NCI-H774 (cell line): ENCODE measurements around the gene DKK2.

Experiments used
- DNase-seq: peaks from one replicate; lab custom pipeline; 2025; lab: John Stamatoyannopoulos, UW

DKK2 gene, protein sequence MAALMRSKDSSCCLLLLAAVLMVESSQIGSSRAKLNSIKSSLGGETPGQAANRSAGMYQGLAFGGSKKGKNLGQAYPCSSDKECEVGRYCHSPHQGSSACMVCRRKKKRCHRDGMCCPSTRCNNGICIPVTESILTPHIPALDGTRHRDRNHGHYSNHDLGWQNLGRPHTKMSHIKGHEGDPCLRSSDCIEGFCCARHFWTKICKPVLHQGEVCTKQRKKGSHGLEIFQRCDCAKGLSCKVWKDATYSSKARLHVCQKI

DNA sequence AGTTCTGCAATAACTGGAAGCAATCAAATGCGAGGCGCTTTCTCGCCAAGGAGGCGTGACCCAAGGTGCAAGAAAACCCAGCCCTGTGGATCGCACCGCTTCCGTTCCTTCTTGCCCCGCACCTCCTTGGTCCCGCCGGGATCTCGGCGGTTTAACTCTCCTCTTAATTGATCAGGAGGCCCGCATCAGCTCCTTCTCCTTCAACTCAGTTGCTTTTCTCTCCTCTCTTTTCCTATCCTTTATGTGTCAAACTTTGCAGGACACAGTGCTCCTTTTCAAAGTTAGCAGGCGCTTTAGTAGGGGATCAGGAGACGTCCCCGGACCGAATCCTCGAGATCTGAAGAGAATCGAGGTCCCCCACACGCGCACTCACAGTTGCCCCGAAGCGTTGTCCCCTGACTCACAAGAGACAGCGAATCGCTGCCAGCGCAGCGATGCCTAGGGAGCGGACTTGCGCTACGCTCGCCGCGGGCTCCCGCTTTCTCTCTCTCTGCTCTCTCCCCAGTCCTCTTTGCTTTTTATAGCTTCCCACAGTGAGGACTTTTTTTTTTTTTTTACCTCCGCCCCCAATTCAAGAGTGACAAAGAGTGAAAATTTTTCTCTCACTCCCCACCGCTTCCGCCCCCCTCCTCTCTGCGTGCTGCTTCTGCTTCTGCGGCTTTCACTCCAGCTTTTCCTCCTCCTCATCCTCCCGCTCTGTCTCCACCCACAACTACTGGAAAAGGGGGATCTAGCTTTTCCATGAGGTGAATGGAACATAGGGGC, at the start of gene DKK2:
TSS of gene DKK2 (minus strand) at position 495 of the 765 bp plus-strand sequence. CDS start 722 bp downstream, outside the sequence.
- no peak for DNase-seq

DNA sequence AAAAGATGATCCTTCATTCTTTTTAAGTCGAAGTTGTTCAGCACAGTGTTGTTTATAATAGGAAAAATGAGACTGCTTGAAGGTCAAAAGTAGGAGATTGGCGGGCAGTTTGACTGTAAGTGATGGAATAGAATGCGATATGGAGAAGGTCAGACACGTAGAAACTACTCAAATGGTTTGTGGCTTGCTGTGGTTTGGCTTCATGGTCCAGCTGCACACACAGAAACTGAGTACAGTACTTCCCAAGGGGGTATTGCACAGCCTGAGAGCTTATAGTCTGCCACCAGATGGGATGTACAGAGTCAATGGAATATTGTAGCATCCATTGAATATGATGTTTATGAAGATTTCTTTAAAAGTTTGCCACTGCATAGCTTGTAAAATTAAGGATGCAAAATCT, 41.1 kb upstream of the DKK2 start:
- DNase-seq, result no peak

DNA sequence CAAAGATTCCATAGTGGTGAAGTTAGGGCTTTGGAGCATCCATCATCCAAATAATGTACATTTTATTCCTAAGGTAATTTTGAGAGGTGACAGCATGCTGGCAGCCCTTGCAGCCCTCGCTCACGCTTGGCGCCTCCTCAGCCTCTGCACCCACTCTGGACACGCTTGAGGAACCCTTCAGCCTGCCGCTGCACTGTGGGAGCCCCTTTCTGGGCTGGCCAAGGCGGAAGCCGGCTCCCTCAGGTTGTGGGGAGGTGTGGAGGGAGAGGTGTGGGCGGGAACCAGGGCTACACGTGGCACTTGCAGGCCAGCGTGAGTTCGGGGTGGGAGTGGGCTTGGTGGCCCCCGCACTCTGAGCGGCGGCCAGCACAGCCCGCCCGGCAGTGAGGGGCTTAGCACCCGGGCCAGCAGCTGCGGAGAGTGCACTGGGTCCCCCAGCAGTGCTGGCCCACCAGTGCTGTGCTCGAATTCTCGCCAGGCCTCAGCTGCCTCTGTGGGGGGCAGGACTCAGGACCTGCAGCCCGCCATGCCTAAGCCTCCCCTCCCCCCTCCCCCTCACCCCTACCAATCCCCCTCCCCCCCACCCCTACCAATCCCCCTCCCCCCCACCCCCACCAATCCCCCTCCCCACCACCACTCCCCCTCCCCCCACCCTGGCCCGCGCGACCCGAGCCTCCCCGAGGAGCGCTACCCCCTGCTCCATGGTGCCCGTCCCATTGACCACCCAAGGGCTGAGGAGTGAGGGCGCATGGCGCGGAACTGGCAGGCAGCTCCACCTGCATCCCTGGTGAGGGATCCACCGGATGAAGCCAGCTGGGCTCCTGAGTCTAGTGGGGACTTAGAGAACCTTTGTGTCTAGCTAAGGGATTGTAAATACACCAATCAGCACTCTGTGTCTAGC, 37.0 kb upstream of the DKK2 start:
- no peak for DNase-seq

DNA sequence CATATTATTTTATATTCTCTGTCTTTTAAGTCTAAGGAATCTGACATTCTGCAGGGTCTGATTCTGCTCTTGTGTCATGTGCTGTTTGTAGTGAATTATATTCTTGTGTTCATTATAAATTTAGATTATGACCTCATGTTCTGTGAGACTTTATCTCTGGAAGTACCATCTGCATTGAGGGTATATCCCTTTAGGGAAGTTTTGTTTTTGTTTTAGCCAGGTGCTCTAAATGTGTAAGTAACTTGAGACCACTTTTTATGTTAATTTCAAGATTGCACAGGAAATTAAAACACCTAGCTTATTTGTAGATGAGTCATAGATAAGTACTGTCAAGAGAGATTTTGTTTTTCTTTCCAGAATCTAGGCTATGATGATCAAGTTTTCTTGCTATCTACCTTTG, 35.0 kb upstream of the DKK2 start:
- no peak for DNase-seq

DNA sequence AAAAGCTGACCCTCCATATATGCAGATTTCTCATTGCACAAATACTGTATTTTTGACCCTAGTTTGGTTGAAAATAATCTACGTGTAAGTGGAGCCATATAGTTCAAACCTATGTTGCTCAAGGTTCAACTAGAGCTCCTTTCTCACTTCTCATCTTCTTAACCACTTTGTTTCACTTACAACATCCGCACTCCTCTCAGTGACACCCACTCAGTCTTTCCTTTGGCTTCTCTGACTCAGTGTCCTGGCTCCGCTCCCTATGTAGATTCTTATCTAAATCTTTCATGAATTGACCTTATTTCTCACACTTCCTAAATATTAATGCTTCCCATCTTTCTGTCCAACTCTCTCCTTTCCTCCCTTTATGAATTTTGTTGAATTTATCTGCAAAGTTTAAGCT, 32.9 kb upstream of the DKK2 start:
- no peak for DNase-seq

DNA sequence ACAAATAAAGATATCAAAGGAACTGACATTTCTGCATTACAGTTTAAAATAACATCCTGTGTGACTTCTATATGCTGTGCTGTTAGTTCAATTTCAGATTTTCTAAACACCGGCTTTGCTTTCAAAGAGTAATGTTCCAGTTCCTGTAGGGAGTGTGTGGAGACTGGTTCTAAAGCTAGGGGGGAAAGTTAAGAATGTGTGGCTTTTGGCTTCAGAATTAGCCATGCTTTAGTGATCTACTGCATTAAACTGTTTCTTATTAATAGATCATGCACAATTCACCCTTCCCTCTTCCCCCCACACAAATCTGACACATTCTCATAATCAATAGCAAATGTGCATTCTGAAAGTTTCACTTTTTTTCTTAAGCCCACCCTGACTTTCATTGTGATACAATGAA, 32.0 kb upstream of the DKK2 start:
- no peak for DNase-seq

DNA sequence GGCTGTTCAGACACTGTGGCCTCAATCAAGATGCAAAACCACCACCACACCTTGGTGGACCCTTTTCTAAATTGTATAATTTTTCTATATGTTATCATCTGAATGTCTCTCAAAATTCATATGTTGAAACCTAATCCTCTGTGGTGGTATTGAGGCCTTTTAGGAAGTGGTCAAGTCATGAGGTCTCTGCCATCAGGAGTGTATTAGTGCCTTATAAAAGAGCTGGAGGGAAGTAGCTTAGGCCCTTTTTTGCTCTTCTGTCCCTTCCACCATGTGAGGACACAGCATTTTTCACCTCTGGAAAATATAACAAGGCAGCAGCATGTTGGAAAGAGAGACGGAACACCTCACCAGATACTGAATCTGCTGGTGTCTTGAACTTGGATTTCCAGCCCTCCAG, 30.5 kb upstream of the DKK2 start:
- DNase-seq, result no peak

DNA sequence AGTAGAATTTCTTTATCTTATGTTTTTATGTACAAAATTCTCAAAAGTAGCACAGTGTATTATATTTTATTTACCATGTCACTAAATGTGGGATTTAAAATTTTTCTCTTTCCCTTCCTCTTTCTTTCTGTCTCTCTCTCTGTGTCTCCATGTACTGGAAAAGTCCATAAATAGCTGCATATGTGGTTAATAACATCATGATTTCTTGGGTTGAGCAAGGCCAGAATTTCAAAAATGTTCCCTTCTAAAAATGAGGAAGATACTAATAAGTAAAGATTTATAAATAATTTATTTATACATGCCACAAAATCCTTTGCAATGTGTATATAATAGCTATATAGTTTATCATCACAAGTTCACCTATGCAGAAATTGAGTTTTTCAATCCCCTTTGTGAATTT, 29.1 kb upstream of the DKK2 start:
- DNase-seq, result no peak

DNA sequence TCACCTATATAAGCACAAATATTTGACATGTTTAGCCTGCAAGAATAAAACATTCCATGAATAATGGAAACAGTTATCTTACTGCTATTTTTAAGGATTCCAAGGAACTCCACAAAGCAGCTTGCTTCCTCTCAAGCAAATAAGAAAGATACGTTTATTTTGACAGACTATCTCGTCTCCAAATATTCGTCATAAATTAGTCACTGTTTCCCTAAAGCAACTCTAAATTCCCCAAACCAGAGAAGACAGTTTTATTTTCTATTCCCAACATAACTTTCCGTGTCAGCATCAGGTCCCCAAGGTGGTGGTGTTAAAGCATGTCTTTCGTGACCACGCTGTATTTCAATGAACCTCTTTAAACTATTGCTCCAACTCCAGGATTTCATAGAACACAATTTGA, 24.3 kb upstream of the DKK2 start:
- DNase-seq, result no peak

DNA sequence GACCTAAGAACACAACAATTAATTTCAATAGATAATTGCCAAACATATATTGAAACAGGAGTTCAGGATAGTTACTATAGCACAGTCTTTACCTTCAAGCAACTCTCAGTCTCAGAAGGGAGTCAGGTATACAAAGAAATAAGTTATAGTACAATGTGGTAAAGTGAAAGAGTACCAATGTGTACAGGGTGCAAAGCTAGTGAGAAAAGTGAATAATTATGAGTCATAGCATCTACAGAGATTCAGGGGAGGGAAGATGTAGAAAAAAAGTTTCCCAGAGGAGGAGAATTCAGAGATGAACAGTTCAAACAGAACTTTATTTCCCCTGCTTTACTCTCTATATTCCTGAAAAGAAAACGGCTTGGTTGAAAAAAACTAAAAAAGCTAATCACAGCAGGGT, 22.7 kb upstream of the DKK2 start:
- DNase-seq, result no peak

DNA sequence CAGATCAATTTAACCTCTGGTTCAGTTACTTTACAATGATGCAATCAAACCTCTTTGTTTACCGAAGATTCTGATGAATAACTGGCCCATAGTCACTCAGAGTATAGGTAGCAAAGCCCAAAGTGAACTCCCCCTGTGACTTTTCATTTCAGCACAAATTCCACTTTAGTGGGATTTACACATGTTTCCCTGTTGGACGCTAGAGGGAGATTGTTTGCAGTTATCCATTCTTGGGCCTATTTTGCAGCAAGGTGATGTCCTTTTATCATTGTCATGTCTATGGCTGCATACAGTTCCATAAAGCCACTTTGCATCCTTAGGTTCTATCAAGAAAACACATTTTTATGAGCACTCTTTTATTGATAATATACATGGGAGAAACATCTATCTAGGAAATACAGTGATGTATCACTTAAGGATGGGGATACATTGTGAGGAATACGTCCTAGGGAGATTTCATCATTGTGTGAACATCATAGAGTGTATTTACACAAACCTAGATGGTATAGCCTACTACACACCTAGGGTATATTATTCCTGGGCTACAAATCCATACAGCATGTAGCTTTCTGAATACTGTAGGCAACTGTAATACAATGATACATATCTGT, 14.5 kb upstream of the DKK2 start:
- DNase-seq, result no peak

DNA sequence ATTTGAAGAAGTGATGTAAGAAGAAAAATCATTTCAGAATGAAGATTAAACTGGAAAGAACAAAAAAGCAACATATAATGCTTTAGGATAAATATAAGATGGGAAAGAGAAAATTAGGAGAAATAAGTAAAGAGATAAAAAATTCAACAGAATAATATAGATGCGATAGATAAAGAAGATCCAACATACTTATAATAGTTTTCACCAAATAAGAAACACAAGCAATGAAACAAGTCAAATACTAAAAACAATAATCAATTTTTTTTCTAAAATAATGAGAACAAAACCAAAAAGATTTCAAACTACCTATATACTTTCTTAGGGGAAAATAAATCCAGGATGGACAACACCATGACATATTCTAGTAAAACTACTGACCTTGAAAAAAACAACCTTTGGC, 10.1 kb upstream of the DKK2 start:
- DNase-seq, result no peak

DNA sequence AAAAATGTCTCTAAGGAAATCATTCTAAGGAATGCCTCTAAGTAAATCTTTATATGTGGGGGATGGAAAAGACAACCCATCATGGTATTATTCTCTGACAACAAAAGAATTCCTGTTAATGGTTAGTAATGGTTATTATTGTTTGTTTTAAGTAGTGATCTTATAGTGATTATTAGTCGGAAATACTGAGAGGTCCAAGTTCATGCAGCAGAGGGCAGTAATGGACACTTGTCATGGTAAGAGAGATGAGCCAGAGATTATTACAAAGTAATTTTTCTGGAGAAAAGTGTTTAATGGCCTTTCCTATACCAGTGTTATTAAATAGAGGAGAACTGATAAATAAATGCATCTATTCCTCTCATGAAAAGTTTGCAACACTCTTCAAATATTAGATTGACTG, 8.1 kb upstream of the DKK2 start:
- DNase-seq, result no peak

DNA sequence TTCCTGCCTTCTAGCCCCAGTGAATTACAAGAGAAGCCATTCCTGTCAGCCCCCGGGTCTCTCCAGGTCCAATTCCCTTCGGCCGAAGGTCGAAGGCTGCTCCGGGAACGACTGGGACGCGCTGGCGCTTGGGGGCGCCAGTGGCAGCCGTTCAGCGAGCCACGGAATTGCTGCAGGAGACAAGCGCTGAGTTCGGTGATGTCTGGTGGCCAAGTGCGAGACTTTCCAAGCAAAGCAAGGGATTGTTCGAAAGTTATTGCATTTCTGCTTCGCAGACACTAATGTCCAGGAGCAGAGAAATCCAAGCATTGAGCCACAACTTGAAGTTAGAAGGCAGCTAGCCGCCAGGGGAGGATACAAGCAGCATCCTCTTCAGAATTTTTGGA, 1.1 kb upstream of the DKK2 start:
- no peak for DNase-seq

DNA sequence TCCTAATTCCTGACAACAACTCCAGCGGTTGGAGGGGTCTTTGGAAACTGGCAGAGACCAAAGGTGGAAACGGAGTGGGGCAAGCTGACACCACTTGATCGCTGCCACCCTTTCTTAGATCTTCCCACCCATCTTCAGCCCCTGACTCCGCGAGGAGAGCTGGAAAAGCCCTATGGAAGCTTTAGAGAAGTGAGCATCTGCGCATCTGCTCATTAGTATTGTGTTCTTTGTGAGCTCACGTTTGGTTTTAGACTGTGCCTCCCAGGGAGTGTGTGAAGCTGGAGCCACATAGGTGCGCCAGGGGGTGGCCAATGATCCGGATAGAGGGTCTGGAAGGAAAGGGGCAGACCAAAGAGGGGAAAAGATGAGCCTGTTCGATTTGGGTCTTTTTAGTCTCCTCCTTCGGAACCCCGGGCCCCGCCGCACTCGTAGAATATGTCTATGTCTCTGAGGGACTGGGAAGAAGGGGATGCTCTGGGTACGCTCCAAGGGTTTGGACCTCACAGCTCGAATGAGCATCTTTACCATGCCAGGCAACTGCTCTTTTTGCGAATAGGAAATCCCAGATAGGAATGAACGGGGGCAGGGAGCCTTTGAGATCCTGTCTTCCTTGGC, 578 bp upstream of the DKK2 start:
- DNase-seq, result no peak

DNA sequence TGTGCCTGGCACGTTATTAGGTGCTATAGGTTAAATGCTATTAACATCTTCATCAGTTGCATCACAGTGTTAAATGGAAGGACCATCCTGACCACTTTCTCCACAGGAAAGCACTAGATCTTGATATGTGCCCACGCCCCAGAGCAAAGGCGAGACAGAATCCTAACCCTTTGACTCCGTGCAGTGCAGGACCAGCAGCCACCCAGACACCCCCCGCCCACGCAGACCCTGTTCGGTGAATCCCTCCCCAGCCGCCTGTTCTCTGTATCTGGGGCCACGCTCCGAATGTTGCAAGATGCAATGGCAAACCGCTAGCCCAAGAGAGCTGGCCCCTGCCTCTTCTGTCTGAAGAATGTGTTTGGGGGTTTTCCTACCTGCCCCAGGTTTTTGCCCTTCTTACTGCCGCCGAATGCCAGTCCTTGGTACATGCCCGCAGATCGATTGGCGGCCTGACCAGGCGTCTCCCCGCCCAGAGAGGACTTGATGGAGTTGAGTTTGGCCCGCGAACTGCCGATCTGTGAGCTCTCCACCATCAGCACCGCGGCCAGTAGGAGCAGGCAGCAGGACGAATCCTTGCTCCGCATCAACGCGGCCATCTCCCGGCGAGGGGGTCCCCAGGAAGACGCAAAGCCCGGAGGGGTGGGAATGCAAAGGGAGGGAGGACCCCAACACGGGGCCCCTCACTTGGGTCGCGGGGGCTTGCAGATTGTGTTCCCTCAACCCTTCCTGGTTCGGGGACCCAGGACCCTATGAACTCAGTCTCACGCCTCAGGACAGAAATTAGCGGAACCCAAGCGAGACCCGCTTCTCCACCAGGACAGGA, 906 bp downstream of the DKK2 start:
- no peak for DNase-seq

DNA sequence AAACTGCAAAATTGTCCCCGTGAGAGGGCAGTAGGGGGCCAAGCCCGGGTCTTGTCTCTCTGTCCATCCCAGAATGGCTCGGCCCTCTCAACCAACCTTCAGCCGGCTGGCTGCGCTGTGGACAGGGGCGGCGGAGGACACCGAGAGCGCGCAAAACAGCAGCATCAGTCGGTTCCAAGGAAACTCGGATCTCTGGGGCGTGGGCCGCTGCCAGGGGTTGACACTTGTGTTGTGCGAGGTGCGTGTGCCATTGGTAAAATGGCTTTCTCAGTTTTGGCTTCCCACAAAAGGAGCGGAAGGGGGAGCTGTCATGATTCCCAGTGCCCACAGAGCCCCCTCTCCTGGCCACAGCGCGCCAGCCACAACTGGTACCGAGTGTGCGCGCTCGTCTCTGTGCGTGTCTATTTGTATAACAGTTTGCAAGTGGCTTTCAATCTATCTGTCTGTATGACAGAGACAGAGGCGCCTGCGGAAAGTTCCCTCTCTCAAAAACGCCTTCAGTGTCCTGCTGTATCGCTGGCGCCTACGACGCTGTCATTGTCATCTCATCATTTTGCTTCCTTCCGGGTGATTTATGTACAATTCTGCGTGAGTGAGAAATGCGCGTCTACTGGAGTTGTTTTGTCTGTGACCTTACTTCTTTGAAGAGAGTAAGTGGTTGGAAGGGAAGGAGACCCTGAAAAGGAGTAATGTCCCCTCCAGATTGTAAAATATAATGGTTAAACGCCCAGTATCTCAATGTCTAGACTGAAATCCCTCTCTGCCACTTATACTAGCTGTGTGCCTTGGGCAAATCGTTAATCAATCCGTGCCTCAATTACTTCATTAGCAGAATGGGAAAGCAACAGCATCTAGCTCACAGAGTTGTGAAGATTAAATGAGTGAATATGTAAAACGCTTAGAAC, 1.8 kb downstream of the DKK2 start:
- DNase-seq, result no peak

DNA sequence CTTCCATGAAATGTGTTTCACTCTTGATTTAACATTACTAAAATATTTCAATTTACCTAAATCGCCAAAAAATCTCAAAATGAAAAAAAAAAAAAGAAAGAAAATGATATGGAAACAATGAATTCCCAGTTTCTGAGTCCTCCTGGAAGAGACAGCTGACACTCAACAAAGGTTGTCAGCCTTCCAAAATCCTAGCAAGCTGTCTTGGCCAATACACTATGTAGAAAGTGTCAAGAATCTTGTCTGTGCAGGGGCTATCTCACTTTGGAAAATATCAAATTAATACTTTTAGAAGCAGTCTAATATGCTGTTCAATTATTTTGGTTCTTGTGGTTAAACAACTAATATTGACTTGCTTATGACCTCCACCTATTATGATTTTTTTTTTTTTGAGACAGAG, 8.7 kb downstream of the DKK2 start:
- DNase-seq, result no peak

DNA sequence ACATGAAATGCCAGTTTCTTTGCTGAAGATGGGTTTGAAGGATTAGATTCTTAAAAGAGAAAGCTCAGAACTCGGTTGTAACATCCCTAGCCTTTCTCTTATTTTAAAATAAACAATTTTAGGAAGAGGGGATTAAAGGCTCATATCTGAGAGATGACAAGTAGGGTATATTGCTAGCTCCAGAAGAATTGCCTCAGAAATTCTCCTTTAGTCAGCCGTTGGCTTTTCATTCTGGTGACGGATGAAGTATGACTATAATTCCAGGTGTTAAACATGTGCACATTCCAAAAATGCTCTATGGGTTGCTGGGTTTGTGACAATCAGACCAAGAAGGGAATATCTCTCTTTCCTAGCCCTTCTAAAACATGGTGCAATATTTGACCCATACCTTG, 17.8 kb downstream of the DKK2 start:
- DNase-seq, result no peak
